Tibial nerve (tissue), 4 donors: Measurements from ENCODE around the gene POLD4. TPM values are rescaled to one million over a fixed set of nuclear protein-coding genes. Genes with fewer than 3 reads are reported as not detected.

Experiments
- DNase-seq, 2 donors: peaks; one replicate each; pipeline ENCODE4 v3.0.0-alpha.2; 2019; ENCODE audit warnings: low spot score in 2 of 2
- H3K27ac ChIP-seq, 4 donors: fragments of 200-600 bp; sonication (generic) in 3 of 4; one replicate each; pipeline ENCODE4 v1.5.1; 2017 to 2019; ENCODE audit warnings: mild to moderate bottlenecking in 1 of 4
- H3K27me3 ChIP-seq, 2 donors: fragments of 200-600 bp; sonication (generic) in 1 of 2; one replicate each; pipeline versions ENCODE4 v1.5.1 to v1.6.0; 2017 to 2019
- H3K36me3 ChIP-seq, 3 donors: fragments of 200-600 bp; sonication (generic); one replicate each; pipeline ENCODE4 v1.5.1; 2018 to 2019
- H3K4me1 ChIP-seq, 4 donors: fragments of 200-600 bp; sonication (generic) in 3 of 4; one replicate each; pipeline ENCODE4 v1.5.1; 2017 to 2019
- H3K4me3 ChIP-seq, 4 donors: fragments of 200-600 bp; sonication (generic) in 3 of 4; one replicate each; pipeline ENCODE4 v1.5.1; 2017 to 2019; ENCODE audit warnings: mild to moderate bottlenecking in 1 of 4, moderate library complexity in 1 of 4
- H3K9me3 ChIP-seq, 4 donors: fragments of 200-600 bp; sonication (generic) in 3 of 4; one replicate each; pipeline ENCODE4 v1.5.1; 2017 to 2019
- CTCF ChIP-seq, 5 experiments: fragments of 200-600 bp in 3 of 5; fragments of 450-650 bp in 2 of 5; sonication (generic) in 3 of 5; IDR thresholded peaks; one replicate each; pipeline ENCODE4 v1.5.1; 2016 to 2019; ENCODE audit warnings: antibody characterized with exemption in 5 of 5, mild to moderate bottlenecking in 3 of 5, moderate library complexity in 2 of 5
- EP300 ChIP-seq, 2 donors: sonication (generic); formaldehyde crosslinking; IDR thresholded peaks; one replicate each; pipeline ENCODE4 v1.6.1; 2017; ENCODE audit warnings: antibody characterized with exemption in 2 of 2, mild to moderate bottlenecking in 1 of 2
- POLR2A ChIP-seq, 2 donors: fragments of 450-650 bp; IDR thresholded peaks; one replicate each; pipeline ENCODE4 v1.6.1; 2017; ENCODE audit warnings: antibody characterized with exemption in 2 of 2, mild to moderate bottlenecking in 2 of 2, moderate library complexity in 2 of 2
- WGBS, 2 donors: methylation state at CpG; one replicate each; pipeline ENCODE4 v1.1.5; 2018; 5-methylcytosine and 5-hydroxymethylcytosine counted together
- total RNA-seq, 4 donors: library from RNA; depleted of rRNA; stranded (reverse); fragments of >200 nt; gene quantifications; one replicate each; pipeline ENCODE4 v1.1.0, GENCODE V29; 2016

Gene POLD4
- total RNA-seq, 4 donors from 2014 or later: 70.8 to 154 (median 88.5) TPM

GRCh38 chr11:67332081-67332691 lies 21.2 kb downstream of the POLD4 start:
- no peaks in the 10 kb centered on the region for H3K4me1 ChIP-seq
- H3K9me3 ChIP-seq: no peaks in the 10 kb centered on the region
- TF ChIP-seq POLR2A (IDR thresholded peaks at IDR 0.05) (no peak), CTCF (IDR thresholded peaks at IDR 0.05) (no peak), EP300 (IDR thresholded peaks at IDR 0.05) (no peak)
- H3K4me3 ChIP-seq: no peak overlapping the region
- no peak overlapping the region for H3K27ac ChIP-seq
- WGBS, 2 donors: 82 to 86% methylated on average over 6 of the region's 6 CpGs
- H3K27me3 ChIP-seq: no peaks in the 10 kb centered on the region
- no peak for DNase-seq
- H3K36me3 ChIP-seq: peaks cover 0 to 20% (median 0%) of the 10 kb centered on the region in 3 donors

DNA sequence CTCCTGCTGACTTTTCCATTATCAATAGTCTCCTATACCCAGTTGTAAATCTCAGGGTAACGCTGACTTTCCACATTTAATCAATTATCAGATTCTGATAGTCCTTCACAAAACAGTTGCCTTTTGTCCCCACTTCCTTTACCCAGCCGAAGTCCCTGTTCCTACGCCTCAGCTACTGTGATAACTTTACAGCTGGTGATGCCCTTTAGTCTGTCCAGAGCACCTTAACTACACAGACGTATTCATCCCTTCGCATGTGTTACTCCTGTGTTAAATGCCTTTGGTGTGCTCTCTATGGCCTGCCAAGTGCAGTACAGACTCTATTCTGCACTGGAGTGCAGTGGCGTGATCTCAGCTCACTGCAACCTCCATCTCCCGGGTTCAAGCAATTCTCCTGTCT lies 29.8 kb downstream of the POLD4 start:
- no peak overlapping the region for H3K4me3 ChIP-seq
- no peak overlapping the region for H3K27ac ChIP-seq
- H3K36me3 ChIP-seq: peaks cover 0 to 14% (median 0%) of the 10 kb centered on the region in 3 donors
- no peaks in the 10 kb centered on the region for H3K9me3 ChIP-seq
- peaks cover 0 to 21% (median 4%) of the 10 kb centered on the region in 4 donors for H3K4me1 ChIP-seq
- DNase-seq: no peak
- H3K27me3 ChIP-seq: no peaks in the 10 kb centered on the region
- 81 to 82% methylated on average over 7 of the region's 7 CpGs for WGBS, 2 donors
- TF ChIP-seq CTCF (IDR thresholded peaks at IDR 0.05): no peak
- no peak for TF ChIP-seq POLR2A (IDR thresholded peaks at IDR 0.05)
- TF ChIP-seq EP300 (IDR thresholded peaks at IDR 0.05): no peak

- no peaks in the 10 kb centered on the region for H3K27me3 ChIP-seq
- TF ChIP-seq EP300 (IDR thresholded peaks at IDR 0.05) (no peak), POLR2A (IDR thresholded peaks at IDR 0.05) (no peak), CTCF (IDR thresholded peaks at IDR 0.05) (no peak)
- 92 to 95% methylated on average over 3 of the region's 3 CpGs for WGBS, 2 donors
- H3K4me1 ChIP-seq: peaks cover 0 to 27% (median 6%) of the 10 kb centered on the region in 4 donors
- no peak overlapping the region for H3K27ac ChIP-seq
- no peak for DNase-seq
- no peak overlapping the region for H3K4me3 ChIP-seq
- H3K9me3 ChIP-seq: no peaks in the 10 kb centered on the region
- peaks cover 0 to 14% (median 0%) of the 10 kb centered on the region in 3 donors for H3K36me3 ChIP-seq
These were observed 31.3 kb downstream of the POLD4 start for GRCh38 chr11:67322049-67322448.

DNA sequence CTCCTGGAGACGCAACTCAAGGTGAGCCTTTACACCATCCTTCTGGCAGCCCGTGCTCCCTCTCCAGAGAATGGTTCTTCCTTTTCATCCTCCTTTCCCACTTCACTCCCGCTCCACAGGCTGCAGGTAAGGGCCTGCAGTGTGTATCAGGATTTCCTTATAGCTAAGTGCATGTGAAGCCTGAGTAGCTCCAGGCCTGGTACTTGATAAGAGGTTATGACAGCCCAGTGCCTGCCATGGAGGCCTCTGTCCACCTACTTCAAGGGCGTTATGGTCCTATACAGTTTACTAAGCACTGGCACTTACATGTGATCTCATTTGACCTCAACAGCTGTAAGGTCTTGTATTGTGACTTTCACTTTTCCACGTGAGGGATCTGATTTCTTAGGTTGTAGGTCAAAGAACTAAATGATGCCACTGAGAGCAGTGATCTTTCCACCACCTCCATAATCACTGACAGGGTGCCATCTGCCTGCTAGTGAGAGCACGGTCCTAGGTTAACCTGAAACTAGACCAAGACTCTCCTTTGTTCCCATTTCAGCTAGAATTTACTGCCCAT lies 32.0 kb downstream of the POLD4 start:
- H3K4me3 ChIP-seq: no peak overlapping the region
- H3K27me3 ChIP-seq: no peaks in the 10 kb centered on the region
- H3K9me3 ChIP-seq: no peaks in the 10 kb centered on the region
- no peak overlapping the region for H3K27ac ChIP-seq
- peaks cover 0 to 32% (median 6%) of the 10 kb centered on the region in 4 donors for H3K4me1 ChIP-seq
- no peak for DNase-seq
- WGBS, 2 donors: 85 to 86% methylated on average over 6 of the region's 6 CpGs
- TF ChIP-seq CTCF (IDR thresholded peaks at IDR 0.05): no peak
- TF ChIP-seq EP300 (IDR thresholded peaks at IDR 0.05): no peak
- TF ChIP-seq POLR2A (IDR thresholded peaks at IDR 0.05): no peak
- peaks cover 0 to 14% (median 0%) of the 10 kb centered on the region in 3 donors for H3K36me3 ChIP-seq

GRCh38 chr11:67320691-67321090 lies 32.7 kb downstream of the POLD4 start:
- WGBS, 2 donors: 80 to 86% methylated on average over 2 of the region's 2 CpGs
- Histone ChIP-seq H3K27ac (no peak overlapping the region), H3K27me3 (no peaks in the 10 kb centered on the region), H3K4me1 (peaks cover 0 to 33% (median 6%) of the 10 kb centered on the region in 4 donors), H3K9me3 (no peaks in the 10 kb centered on the region), H3K36me3 (peaks cover 0 to 14% (median 0%) of the 10 kb centered on the region in 3 donors), H3K4me3 (no peak overlapping the region)
- no peak for DNase-seq
- TF ChIP-seq POLR2A (IDR thresholded peaks at IDR 0.05): no peak
- TF ChIP-seq EP300 (IDR thresholded peaks at IDR 0.05): no peak
- no peak for TF ChIP-seq CTCF (IDR thresholded peaks at IDR 0.05)
